Aorta (tissue), 5 donors: ENCODE results near the gene KIF6. TPM values are rescaled to one million over a fixed set of nuclear protein-coding genes. Genes with fewer than 3 reads are reported as not detected.

ENCODE experiments used
- ATAC-seq: fragments of 200-7000 bp; cut with Tn5 transposase; one replicate; pipeline ENCODE4 v1.9.1; 2022; ENCODE audit warnings: moderate library complexity; ENCODE audit not compliant: low FRiP score
- DNase-seq, 2 donors: peaks; one replicate each; pipeline ENCODE4 v3.0.0-alpha.2; 2020
- H3K27ac ChIP-seq, 2 donors: one replicate each; pipeline ENCODE4 v1.5.1; 2013; ENCODE audit warnings: low read length in 2 of 2, mild to moderate bottlenecking in 2 of 2, moderate library complexity in 2 of 2, control low read depth in 1 of 2, inconsistent platforms in 1 of 2, low read depth in 1 of 2
- H3K27me3 ChIP-seq, 2 donors: one replicate each; pipeline ENCODE4 v1.6.1; 2013; ENCODE audit warnings: control low read depth in 1 of 2, low read length in 1 of 2, mild to moderate bottlenecking in 1 of 2, moderate library complexity in 1 of 2; ENCODE audit not compliant: insufficient read depth in 2 of 2, control insufficient read depth in 1 of 2
- H3K36me3 ChIP-seq, 2 donors: one replicate each; pipeline ENCODE4 v1.6.1; 2013; ENCODE audit warnings: control low read depth in 1 of 2, low read length in 1 of 2, mild to moderate bottlenecking in 1 of 2; ENCODE audit not compliant: insufficient read depth in 2 of 2, control insufficient read depth in 1 of 2
- H3K4me1 ChIP-seq, 2 donors: one replicate each; pipeline ENCODE4 v1.6.1; 2013; ENCODE audit warnings: low read length in 2 of 2, control low read depth in 1 of 2, mild to moderate bottlenecking in 1 of 2, moderate library complexity in 1 of 2; ENCODE audit not compliant: insufficient read depth in 2 of 2, control insufficient read depth in 1 of 2
- H3K4me3 ChIP-seq, 2 donors: one replicate each; pipeline ENCODE4 v1.5.1; 2013; ENCODE audit warnings: low read length in 2 of 2, control low read depth in 1 of 2, mild to moderate bottlenecking in 1 of 2
- H3K9me3 ChIP-seq: one replicate; pipeline ENCODE4 v1.6.1; 2013; ENCODE audit warnings: mild to moderate bottlenecking, low read length; ENCODE audit not compliant: control insufficient read depth
- WGBS, 2 donors: extraction: QIAGEN DNeasy Blood & Tissue Kit; methylation state at CpG; one replicate each; pipeline ENCODE4 v1.1.7; 2013; 5-methylcytosine and 5-hydroxymethylcytosine counted together
- intact Hi-C, 2 donors: fragments of 100-400 bp; cut with DNase I; formaldehyde crosslinking; loops; one replicate each; pipeline versions ENCODE4 v1.14.2 to v1.15.0; 2022
- polyA plus RNA-seq, 2 donors: library from polyadenylated mRNA; stranded (reverse); fragments of 200-250 nt; gene quantifications; one replicate each; pipeline ENCODE4 v1.2.3, GENCODE V29; 2013
- total RNA-seq, 2 donors: library from RNA; stranded (reverse); fragmentation: NEBNext Ultra II Directional; extraction: Animal tissue kit (Norgen Biotek cat#: 25700); gene quantifications; one replicate each; pipeline ENCODE4 v1.2.1, GENCODE V29; 2021
- donor health status: healthy with polysubstance abuse.
- donor health status: Bipolar disorder and iron deficiency.
- donor health status: DM: no; HTN: no; CAD: no.
- donor health status: DM: no; HTN: no; CAD: no.
- donor health status: DM: yes; HTN: yes; CAD: no.

The KIF6 gene
- total and polyA plus RNA-seq, 4 donors: 0.39 to 0.63 (median 0.42) TPM; not detected in 1

DNA sequence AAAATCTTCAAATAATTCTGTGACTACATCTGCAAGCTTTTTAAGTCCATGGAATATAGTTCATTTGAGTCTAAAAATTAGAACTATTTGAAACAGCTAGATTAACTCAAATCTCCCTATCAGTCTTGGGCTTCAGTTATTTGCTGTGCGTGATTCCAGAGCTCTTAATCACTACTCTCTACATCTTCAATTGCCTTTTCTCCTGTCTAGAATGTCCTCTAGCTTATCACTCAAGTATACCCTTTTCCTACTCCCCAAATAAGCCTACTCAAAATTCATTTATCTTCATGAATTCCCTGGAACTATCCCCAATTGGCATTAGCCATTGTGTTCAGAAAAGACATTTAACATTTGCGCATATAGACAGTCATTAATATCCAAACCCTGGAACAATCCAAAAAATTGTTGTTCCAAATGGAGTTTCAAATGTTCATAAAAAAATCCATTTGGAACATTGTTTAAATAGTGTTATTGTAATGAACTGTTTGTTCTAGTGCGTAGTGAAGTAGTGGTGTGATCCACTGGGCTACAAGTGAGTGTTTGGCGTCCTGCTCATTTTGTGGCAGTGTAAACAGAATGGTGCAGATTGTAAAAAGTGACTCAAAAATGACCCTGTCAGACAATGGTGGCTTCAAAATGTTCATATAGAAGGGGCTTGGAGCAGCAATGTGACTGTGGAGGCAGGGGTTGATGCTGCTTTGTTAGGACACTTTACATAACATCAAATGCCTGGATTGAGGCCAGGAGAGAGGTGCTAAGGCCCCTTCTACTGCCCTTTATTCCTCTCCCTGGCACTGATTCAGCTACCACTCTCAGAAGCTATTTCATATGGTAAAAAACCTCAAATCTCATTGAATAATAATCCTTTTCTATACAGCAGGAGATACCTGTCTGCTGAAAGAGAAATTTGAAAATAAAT, 122.3 kb downstream of the KIF6 start:
- Histone ChIP-seq H3K36me3 (no peaks in the 10 kb centered on the region), H3K9me3 (no peaks in the 10 kb centered on the region), H3K27me3 (no peaks in the 10 kb centered on the region), H3K4me1 (no peaks in the 10 kb centered on the region), H3K27ac (no peak overlapping the region), H3K4me3 (no peak overlapping the region)
- DNase-seq (no peak), ATAC-seq (no peak)
- intact Hi-C loops: no loop called here
- WGBS, 2 donors: 76 to 82% methylated on average over 4 of the region's 4 CpGs

- no peak for ATAC-seq
- intact Hi-C loops: no loop called here
Observed at GRCh38 chr6:39599973-39600372, 125.2 kb downstream of the KIF6 start.

GRCh38 chr6:39599341-39599740, 125.9 kb downstream of the KIF6 start:
- no peak for DNase-seq
- H3K4me1 ChIP-seq: no peaks in the 10 kb centered on the region
- ATAC-seq: no peak
- no peak overlapping the region for H3K27ac ChIP-seq
- H3K27me3 ChIP-seq: no peaks in the 10 kb centered on the region
- no peaks in the 10 kb centered on the region for H3K36me3 ChIP-seq
- intact Hi-C loops: no loop called here
- no peaks in the 10 kb centered on the region for H3K9me3 ChIP-seq
- 97 to 99% methylated on average over 2 of the region's 2 CpGs for WGBS, 2 donors
- no peak overlapping the region for H3K4me3 ChIP-seq

More at GRCh38 chr6:39599973-39600372, 125.2 kb downstream of the KIF6 start:
- H3K9me3 ChIP-seq: no peaks in the 10 kb centered on the region
- H3K4me3 ChIP-seq: no peak overlapping the region
- no peak overlapping the region for H3K27ac ChIP-seq
- WGBS, 2 donors: 41 to 42% methylated on average over 2 of the region's 2 CpGs
- H3K4me1 ChIP-seq: no peaks in the 10 kb centered on the region
- DNase-seq: no peak
- no peaks in the 10 kb centered on the region for H3K36me3 ChIP-seq
- H3K27me3 ChIP-seq: no peaks in the 10 kb centered on the region

- no peaks in the 10 kb centered on the region for H3K9me3 ChIP-seq
- no peaks in the 10 kb centered on the region for H3K27me3 ChIP-seq
- no peaks in the 10 kb centered on the region for H3K36me3 ChIP-seq
- DNase-seq: no peak
- ATAC-seq: no peak
- H3K4me1 ChIP-seq: no peaks in the 10 kb centered on the region
- WGBS, 2 donors: 91 to 92% methylated on average over 2 of the region's 2 CpGs
- no peak overlapping the region for H3K27ac ChIP-seq
- intact Hi-C loops: no loop called here
- no peak overlapping the region for H3K4me3 ChIP-seq
Observed at GRCh38 chr6:39594285-39594684, 130.9 kb downstream of the KIF6 start.

DNA sequence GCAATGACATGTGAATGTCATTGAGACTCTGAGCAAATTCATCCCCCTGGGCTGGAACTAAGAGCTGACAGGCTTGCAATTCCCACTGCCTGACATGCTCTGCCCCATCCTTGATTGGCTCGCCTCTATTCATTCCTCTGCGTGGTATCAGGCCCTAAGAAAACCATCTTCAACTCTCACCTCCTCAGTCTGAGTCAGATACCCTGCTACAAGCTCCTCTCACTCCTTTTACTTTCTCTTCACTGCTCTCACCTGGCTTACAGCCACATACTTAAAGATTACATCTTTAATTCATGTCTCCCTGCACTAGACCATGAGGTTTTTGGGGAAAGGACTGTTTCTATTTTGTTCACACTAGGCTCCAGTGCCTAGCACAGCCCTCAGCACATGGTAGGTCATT, 131.6 kb downstream of the KIF6 start:
- intact Hi-C loops: no loop called here
- DNase-seq (no peak), ATAC-seq (no peak)
- Histone ChIP-seq H3K4me3 (no peak overlapping the region), H3K27ac (no peak overlapping the region), H3K4me1 (no peaks in the 10 kb centered on the region), H3K27me3 (no peaks in the 10 kb centered on the region), H3K9me3 (no peaks in the 10 kb centered on the region), H3K36me3 (no peaks in the 10 kb centered on the region)
- WGBS, 2 donors: 98 to 100% methylated on average over 2 of the region's 2 CpGs

- Histone ChIP-seq H3K27me3 (no peaks in the 10 kb centered on the region), H3K9me3 (no peaks in the 10 kb centered on the region), H3K27ac (no peak overlapping the region), H3K4me3 (no peak overlapping the region), H3K36me3 (no peaks in the 10 kb centered on the region), H3K4me1 (no peaks in the 10 kb centered on the region)
- no peak for ATAC-seq
- 94 to 96% methylated on average over 5 of the region's 5 CpGs for WGBS, 2 donors
- intact Hi-C loops: no loop called here
- no peak for DNase-seq
Observed at GRCh38 chr6:39590871-39591393, 134.3 kb downstream of the KIF6 start.

DNA sequence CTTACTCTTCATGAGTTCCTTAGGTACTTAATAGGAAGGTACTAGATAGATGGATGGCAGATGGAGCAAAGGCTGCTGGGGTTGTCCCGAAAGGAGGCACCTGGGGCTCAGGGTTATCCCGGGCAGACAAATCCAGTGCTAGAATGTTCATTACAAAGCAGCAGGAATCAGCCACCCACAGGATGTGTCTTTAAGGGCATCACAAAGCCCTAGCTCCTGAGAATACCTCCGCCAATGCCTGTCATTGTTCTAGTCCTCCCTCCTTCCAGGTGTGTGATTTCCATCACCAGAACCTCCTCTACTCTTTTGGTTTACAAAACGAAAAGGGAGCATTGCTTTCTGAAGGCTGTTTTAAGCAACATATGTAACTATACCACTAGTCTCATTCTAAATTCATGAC, 138.1 kb downstream of the KIF6 start:
- no peaks in the 10 kb centered on the region for H3K9me3 ChIP-seq
- H3K4me1 ChIP-seq: no peaks in the 10 kb centered on the region
- ATAC-seq: no peak
- no peaks in the 10 kb centered on the region for H3K36me3 ChIP-seq
- no peak for DNase-seq
- no peaks in the 10 kb centered on the region for H3K27me3 ChIP-seq
- intact Hi-C loops: no loop called here
- H3K4me3 ChIP-seq: no peak overlapping the region
- H3K27ac ChIP-seq: no peak overlapping the region
- WGBS, 2 donors: 97% methylated on average over 4 of the region's 4 CpGs

DNA sequence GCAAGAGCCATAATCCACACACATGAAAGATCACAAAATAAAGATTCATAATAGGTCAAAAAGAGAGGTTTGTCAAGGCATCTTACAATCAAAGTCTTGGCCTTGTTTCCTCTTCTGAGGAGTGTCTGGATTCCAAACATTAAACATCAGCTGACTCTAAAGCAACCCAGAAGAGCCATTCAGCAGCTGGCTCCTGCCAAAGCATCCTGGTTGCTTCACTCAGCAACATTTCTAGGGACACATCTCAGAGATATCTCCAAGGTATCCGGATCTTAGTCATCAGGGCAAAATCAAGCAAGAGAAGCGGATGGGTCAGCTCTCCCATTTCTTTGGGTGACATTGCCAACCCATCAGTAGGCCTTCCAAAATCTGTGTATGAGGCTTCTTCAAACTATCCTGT, 139.6 kb downstream of the KIF6 start:
- no peaks in the 10 kb centered on the region for H3K27me3 ChIP-seq
- H3K4me3 ChIP-seq: no peak overlapping the region
- no peak for DNase-seq
- ATAC-seq: no peak
- WGBS, 2 donors: 95 to 98% methylated on average over 2 of the region's 2 CpGs
- H3K27ac ChIP-seq: no peak overlapping the region
- no peaks in the 10 kb centered on the region for H3K36me3 ChIP-seq
- H3K9me3 ChIP-seq: no peaks in the 10 kb centered on the region
- intact Hi-C loops: no loop called here
- no peaks in the 10 kb centered on the region for H3K4me1 ChIP-seq
